Chondrocyte (in vitro differentiated cells): ENCODE results near the gene NR1H2. TPM values are rescaled to one million over a fixed set of nuclear protein-coding genes. Genes with fewer than 3 reads are reported as not detected.

ENCODE experiments used
- DNase-seq: peaks from one replicate; pipeline ENCODE4 v3.0.0; 2021; ENCODE audit warnings: mixed read lengths, low spot score
- H3K27ac Mint-ChIP-seq: one replicate; pipeline ENCODE4 v1.8.0; 2021; ENCODE audit warnings: mild to moderate bottlenecking, moderate library complexity, mixed read lengths; ENCODE audit not compliant: unreplicated experiment
- H3K27me3 Mint-ChIP-seq: 2 replicates; pipeline ENCODE4 v1.8.0; 2021; ENCODE audit warnings: low read depth, mixed read lengths
- H3K36me3 Mint-ChIP-seq: 2 replicates; pipeline ENCODE4 v1.8.0; 2021; ENCODE audit warnings: low read depth, mixed read lengths
- H3K4me1 Mint-ChIP-seq: 2 replicates; pipeline ENCODE4 v1.8.0; 2021; ENCODE audit warnings: low read depth, mild to moderate bottlenecking, mixed read lengths
- H3K4me3 Mint-ChIP-seq: one replicate; pipeline ENCODE4 v1.8.0; 2021; ENCODE audit warnings: mild to moderate bottlenecking, moderate library complexity, mixed read lengths; ENCODE audit not compliant: unreplicated experiment
- H3K9me3 Mint-ChIP-seq: 2 replicates; pipeline ENCODE4 v1.8.0; 2021; ENCODE audit warnings: low read depth, mixed read lengths
- CTCF ChIP-seq: fragments of 200-600 bp; sonication (generic); IDR thresholded peaks from 2 replicates; pipeline ENCODE4 v1.5.0; 2021; ENCODE audit warnings: antibody characterized with exemption, mild to moderate bottlenecking, moderate library complexity
- long read RNA-seq: library from polyadenylated mRNA; stranded (forward); transcript quantifications from one replicate; pipeline ENCODE4 v2.0.0, GENCODE V29; 2021
- total RNA-seq: library from RNA; stranded (reverse); gene quantifications from 3 replicates; pipeline ENCODE4 v1.2.1, GENCODE V29; 2021

NR1H2 gene
- 47.7 to 48.9 TPM (median 48.3 TPM) in 3 replicates for total RNA-seq
- long read RNA-seq, transcript NR1H2-211 (10 exons, 1,830 nt), result minor isoform, 5 of 209 reads
- long read RNA-seq, transcript NR1H2-201 (10 exons, 1,998 nt), result major isoform, 184 of 209 reads
- long read RNA-seq, partial matches to known transcripts, result 7 of 209 reads
- long read RNA-seq, other reads (novel, unspliced or antisense), result 12 of 209 reads

GRCh38 chr19:50376166-50377050 is at the start of gene NR1H2:
Gene NR1H2 (plus strand): TSS chr19:50376457. CDS start chr19:50377606, 1,149 bp downstream.
- DNase-seq, result peak; percentile 97
- Mint-ChIP-seq H3K27me3 (no peaks in the 10 kb centered on the region), H3K4me1 (peaks cover 7% of the 10 kb centered on the region), H3K9me3 (no peaks in the 10 kb centered on the region), H3K27ac (peak within 1 kb of the TSS; percentile 96), H3K4me3 (peak within 1 kb of the TSS; percentile 83), H3K36me3 (peaks cover 9% of the 10 kb centered on the region)
- no peak for TF ChIP-seq CTCF

DNA sequence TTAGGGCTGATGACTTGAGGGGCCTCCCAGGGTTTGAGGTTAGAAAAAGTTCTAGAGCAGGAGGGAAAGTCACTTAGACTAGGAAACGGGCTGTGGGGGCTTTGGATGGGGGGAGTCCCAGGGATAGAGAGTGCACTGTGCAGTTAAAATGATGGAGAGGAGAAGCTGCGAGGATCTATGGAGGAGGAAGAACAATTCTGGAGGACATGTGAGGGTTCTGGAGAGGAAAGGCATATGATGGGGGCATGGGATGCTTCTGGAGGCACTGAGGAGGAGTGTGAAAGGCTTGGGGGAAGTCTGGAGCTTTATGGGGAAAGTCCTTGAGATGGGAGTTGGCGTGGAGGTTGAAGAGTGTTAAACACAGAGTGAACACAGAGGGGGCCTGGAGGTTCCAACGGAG is 49.2 kb upstream of the NR1H2 start:
- peak overlapping the region; percentile 46 for H3K4me3 Mint-ChIP-seq
- H3K36me3 Mint-ChIP-seq, result peaks cover 10% of the 10 kb centered on the region
- TF ChIP-seq CTCF, result no peak
- no peak overlapping the region for H3K27ac Mint-ChIP-seq
- no peak for DNase-seq
- peaks cover 18% of the 10 kb centered on the region for H3K27me3 Mint-ChIP-seq
- no peaks in the 10 kb centered on the region for H3K9me3 Mint-ChIP-seq
- peaks cover 41% of the 10 kb centered on the region for H3K4me1 Mint-ChIP-seq

DNA sequence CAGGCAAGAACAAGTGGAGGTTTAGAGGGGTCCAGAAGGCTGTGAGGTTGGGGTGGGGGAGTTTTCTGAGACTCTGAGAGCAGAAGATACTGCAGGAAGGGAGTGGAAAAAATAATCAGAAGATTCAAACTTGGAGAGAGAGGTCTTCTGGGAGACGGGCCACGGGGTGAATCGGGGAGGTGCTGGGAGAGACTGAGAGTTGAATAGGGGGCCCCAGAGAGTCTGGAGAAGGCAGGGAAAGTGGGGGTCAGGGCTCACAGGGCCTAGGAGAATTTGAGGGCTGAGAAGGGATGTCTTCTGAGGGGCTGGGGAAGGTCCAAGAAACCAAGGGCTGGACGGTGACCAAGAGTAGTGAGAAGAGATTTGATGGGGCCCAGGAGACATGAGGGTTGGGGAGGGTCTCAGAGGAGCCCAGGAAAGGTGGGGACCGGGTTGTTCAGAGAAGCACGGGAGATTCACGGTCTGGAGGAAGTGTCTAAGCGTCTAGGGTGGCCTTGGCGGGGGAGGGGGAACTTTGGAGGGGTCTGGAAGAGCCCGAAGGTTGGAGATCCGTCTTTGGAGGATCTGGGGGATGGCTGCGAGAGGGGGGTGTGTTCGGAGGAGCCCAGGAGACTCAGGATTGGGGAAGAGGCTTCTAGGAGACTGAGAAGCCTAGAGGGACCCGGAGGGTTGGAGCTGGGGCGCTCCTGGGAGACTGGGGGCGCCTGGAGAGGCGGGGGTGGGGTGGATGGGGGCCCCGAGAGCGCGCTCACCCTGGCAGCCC is 48.6 kb upstream of the NR1H2 start:
- Mint-ChIP-seq H3K36me3 (peaks cover 6% of the 10 kb centered on the region), H3K4me1 (peaks cover 47% of the 10 kb centered on the region), H3K9me3 (no peaks in the 10 kb centered on the region), H3K4me3 (peak overlapping the region; percentile 46), H3K27ac (peak overlapping the region; percentile 41), H3K27me3 (peaks cover 20% of the 10 kb centered on the region)
- no peak for TF ChIP-seq CTCF
- DNase-seq, result no peak

- peak overlapping the region; percentile 51 for H3K4me3 Mint-ChIP-seq
- H3K27ac Mint-ChIP-seq, result no peak overlapping the region
- TF ChIP-seq CTCF, result peak; percentile 40
- peaks cover 22% of the 10 kb centered on the region for H3K27me3 Mint-ChIP-seq
- DNase-seq, result no peak
- H3K4me1 Mint-ChIP-seq, result peaks cover 51% of the 10 kb centered on the region
- peaks cover 4% of the 10 kb centered on the region for H3K36me3 Mint-ChIP-seq
- H3K9me3 Mint-ChIP-seq, result no peaks in the 10 kb centered on the region
These were observed 47.9 kb upstream of the NR1H2 start for GRCh38 chr19:50328224-50328872.

GRCh38 chr19:50328873-50329145 is 47.4 kb upstream of the NR1H2 start:
- peak; percentile 6 for TF ChIP-seq CTCF
- Mint-ChIP-seq H3K27me3 (peaks cover 22% of the 10 kb centered on the region), H3K9me3 (no peaks in the 10 kb centered on the region)

More at GRCh38 chr19:50328873-50329145, 47.4 kb upstream of the NR1H2 start:
- no peak overlapping the region for H3K4me3 Mint-ChIP-seq
- DNase-seq, result no peak
- H3K27ac Mint-ChIP-seq, result no peak overlapping the region
- H3K4me1 Mint-ChIP-seq, result peaks cover 55% of the 10 kb centered on the region
- H3K36me3 Mint-ChIP-seq, result peaks cover 3% of the 10 kb centered on the region
